Natural killer cell (primary cell): ENCODE measurements around the gene GREM2. TPM values are rescaled to one million over a fixed set of nuclear protein-coding genes. Genes with fewer than 3 reads are reported as not detected.

Experiments
- ATAC-seq, 3 donors: fragments of 150-1000 bp in 2 of 3; fragments of 200-7000 bp in 1 of 3; cut with Tn5 transposase; 1 replicate in 1 of 3; 2 replicates in 2 of 3; pipeline ENCODE4 v1.10.0; 2021; ENCODE audit warnings: mild to moderate bottlenecking in 2 of 3, moderate library complexity in 2 of 3
- DNase-seq, 2 donors: peaks; one replicate each; pipeline versions ENCODE4 v3.0.0 to v3.0.0-alpha.2; 2013 to 2021; ENCODE audit warnings: mixed read lengths in 1 of 2
- H3K27ac ChIP-seq: one replicate; pipeline ENCODE4 v1.5.1; 2013; ENCODE audit warnings: mild to moderate bottlenecking, low read length
- H3K27me3 ChIP-seq: one replicate; pipeline ENCODE4 v1.6.1; 2013; ENCODE audit warnings: low read length; ENCODE audit not compliant: control insufficient read depth, insufficient read depth
- H3K36me3 ChIP-seq: one replicate; pipeline ENCODE4 v1.6.1; 2013; ENCODE audit warnings: low read length; ENCODE audit not compliant: control insufficient read depth, insufficient read depth
- H3K4me1 ChIP-seq: one replicate; pipeline ENCODE4 v1.6.1; 2013; ENCODE audit warnings: low read length; ENCODE audit not compliant: control insufficient read depth, insufficient read depth
- H3K4me3 ChIP-seq: one replicate; pipeline ENCODE4 v1.5.1; 2013; ENCODE audit warnings: low read length
- H3K9me3 ChIP-seq: one replicate; pipeline ENCODE4 v1.6.1; 2013; ENCODE audit warnings: low read length; ENCODE audit not compliant: control insufficient read depth, insufficient read depth
- H3K27ac Mint-ChIP-seq, 2 donors: one replicate each; pipeline ENCODE4 v1.8.0; 2022; ENCODE audit warnings: mild to moderate bottlenecking in 2 of 2, mixed read lengths in 2 of 2, moderate library complexity in 1 of 2
- H3K27me3 Mint-ChIP-seq, 2 donors: one replicate each; pipeline ENCODE4 v1.8.0; 2022; ENCODE audit warnings: low read depth in 2 of 2, mixed read lengths in 2 of 2
- H3K36me3 Mint-ChIP-seq: one replicate; pipeline ENCODE4 v1.8.0; 2022; ENCODE audit warnings: mixed read lengths
- H3K4me1 Mint-ChIP-seq, 2 donors: one replicate each; pipeline ENCODE4 v1.8.0; 2022; ENCODE audit warnings: mixed read lengths in 2 of 2
- H3K4me3 Mint-ChIP-seq: one replicate; pipeline ENCODE4 v1.8.0; 2022; ENCODE audit warnings: mild to moderate bottlenecking, moderate library complexity, mixed read lengths
- H3K9me3 Mint-ChIP-seq, 2 donors: one replicate each; pipeline ENCODE4 v1.8.0; 2022; ENCODE audit warnings: mixed read lengths in 2 of 2
- WGBS: methylation state at CpG from one replicate; pipeline ENCODE4 v1.1.7; 2013; ENCODE audit warnings: missing lambda C conversion rate; ENCODE audit not compliant: insufficient coverage; 5-methylcytosine and 5-hydroxymethylcytosine counted together
- intact Hi-C: fragments of 100-400 bp; cut with micrococcal nuclease; formaldehyde crosslinking; loops from one replicate; pipeline ENCODE4 v1.14.2; 2022
- total RNA-seq, 4 donors: library from RNA; stranded (reverse); fragments of 120-200 nt in 1 of 4; gene quantifications; one replicate each; pipeline versions ENCODE4 v1.2.3 to v1.2.4, GENCODE V29; 2013 to 2022
- TF ChIP-seq, protein P1 (sequence below): fragments of 200-600 bp; IDR thresholded peaks from one replicate; pipeline ENCODE4 v1.8.0; 2022; ENCODE audit warnings: antibody characterized with exemption

Gene GREM2
- total RNA-seq, 3 donors from 2014 or later (not counting 1 experiment from before 2014, with no cell fraction given): 0.08 to 0.34 TPM; not detected in 1

- Histone ChIP-seq H3K4me3 (no peak overlapping the region), H3K36me3 (no peaks in the 10 kb centered on the region), H3K27me3 (peaks cover 2% of the 10 kb centered on the region), H3K9me3 (no peaks in the 10 kb centered on the region), H3K4me1 (peaks cover 5% of the 10 kb centered on the region), H3K27ac (no peak overlapping the region)
- H3K4me3 Mint-ChIP-seq: no peak overlapping the region
- no peaks in the 10 kb centered on the region for H3K9me3 Mint-ChIP-seq
- DNase-seq: no peak
- TF ChIP-seq, protein P1, sequence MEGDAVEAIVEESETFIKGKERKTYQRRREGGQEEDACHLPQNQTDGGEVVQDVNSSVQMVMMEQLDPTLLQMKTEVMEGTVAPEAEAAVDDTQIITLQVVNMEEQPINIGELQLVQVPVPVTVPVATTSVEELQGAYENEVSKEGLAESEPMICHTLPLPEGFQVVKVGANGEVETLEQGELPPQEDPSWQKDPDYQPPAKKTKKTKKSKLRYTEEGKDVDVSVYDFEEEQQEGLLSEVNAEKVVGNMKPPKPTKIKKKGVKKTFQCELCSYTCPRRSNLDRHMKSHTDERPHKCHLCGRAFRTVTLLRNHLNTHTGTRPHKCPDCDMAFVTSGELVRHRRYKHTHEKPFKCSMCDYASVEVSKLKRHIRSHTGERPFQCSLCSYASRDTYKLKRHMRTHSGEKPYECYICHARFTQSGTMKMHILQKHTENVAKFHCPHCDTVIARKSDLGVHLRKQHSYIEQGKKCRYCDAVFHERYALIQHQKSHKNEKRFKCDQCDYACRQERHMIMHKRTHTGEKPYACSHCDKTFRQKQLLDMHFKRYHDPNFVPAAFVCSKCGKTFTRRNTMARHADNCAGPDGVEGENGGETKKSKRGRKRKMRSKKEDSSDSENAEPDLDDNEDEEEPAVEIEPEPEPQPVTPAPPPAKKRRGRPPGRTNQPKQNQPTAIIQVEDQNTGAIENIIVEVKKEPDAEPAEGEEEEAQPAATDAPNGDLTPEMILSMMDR: no peak
- no peaks in the 10 kb centered on the region for H3K36me3 Mint-ChIP-seq
- 82% methylated on average over 7 of the region's 7 CpGs for WGBS
- peaks cover 14 to 16% of the 10 kb centered on the region in 2 donors for H3K4me1 Mint-ChIP-seq
- no peak for ATAC-seq
- H3K27ac Mint-ChIP-seq: no peak overlapping the region
- H3K27me3 Mint-ChIP-seq: peaks cover 8 to 34% of the 10 kb centered on the region in 2 donors
- intact Hi-C loops: no loop called here
Measured at GRCh38 chr1:240462766-240463395, 149.1 kb downstream of the GREM2 start.

DNA sequence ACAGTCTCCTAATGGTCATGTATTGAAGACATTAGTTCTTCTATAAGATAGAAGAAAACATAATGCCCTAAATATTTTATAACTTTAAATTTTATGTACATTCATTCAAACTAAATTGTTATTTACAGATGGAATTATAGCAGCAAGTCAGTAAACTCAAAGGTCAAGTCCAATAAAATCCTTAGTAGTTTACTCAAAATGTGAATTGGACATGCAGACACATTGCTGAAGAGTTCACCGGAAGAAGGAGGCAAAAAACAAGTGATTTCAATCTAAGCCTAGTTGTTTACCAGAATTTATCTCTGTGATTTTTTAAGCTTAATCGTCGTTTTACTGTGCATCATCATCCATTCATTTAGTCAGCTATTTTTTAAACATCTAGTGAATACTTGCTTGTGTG lies 149.7 kb downstream of the GREM2 start:
- no peaks in the 10 kb centered on the region for H3K36me3 ChIP-seq
- Mint-ChIP-seq H3K9me3 (no peaks in the 10 kb centered on the region), H3K4me3 (no peak overlapping the region), H3K27ac (no peak overlapping the region), H3K4me1 (peaks cover 13 to 14% of the 10 kb centered on the region in 2 donors), H3K27me3 (peaks cover 10 to 34% of the 10 kb centered on the region in 2 donors), H3K36me3 (no peaks in the 10 kb centered on the region)
- H3K27ac ChIP-seq: no peak overlapping the region
- ATAC-seq (no peak), DNase-seq (no peak)
- no peak overlapping the region for H3K4me3 ChIP-seq
- WGBS: 93% methylated on average over 1 of the region's 3 CpGs
- TF ChIP-seq, protein P1: no peak
- H3K4me1 ChIP-seq: peaks cover 5% of the 10 kb centered on the region
- peaks cover 2% of the 10 kb centered on the region for H3K27me3 ChIP-seq
- intact Hi-C loops: no loop called here
- H3K9me3 ChIP-seq: no peaks in the 10 kb centered on the region

DNA sequence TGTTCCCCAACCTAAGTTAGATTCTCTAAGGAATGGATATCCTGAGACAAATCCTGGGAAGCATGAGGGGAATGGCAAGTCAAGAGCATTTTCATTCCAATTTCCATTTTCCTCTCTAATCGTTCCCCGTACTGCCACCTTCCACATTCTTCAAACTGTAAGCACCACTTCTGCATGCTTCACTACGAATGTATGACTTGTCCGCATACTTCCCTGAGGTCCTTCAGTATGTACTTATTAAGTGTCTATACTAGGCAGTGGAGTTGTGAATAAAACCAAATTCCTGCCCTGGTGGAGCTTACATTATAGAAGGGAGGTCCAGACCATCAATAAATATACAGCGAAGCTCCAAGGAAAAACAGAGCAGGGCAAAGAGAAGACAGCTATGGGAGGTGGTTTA lies 154.8 kb downstream of the GREM2 start:
- Mint-ChIP-seq H3K36me3 (no peaks in the 10 kb centered on the region), H3K9me3 (no peaks in the 10 kb centered on the region), H3K27ac (no peak overlapping the region), H3K4me1 (no peaks in the 10 kb centered on the region), H3K27me3 (peaks cover 12 to 22% of the 10 kb centered on the region in 2 donors), H3K4me3 (no peak overlapping the region)
- Histone ChIP-seq H3K36me3 (no peaks in the 10 kb centered on the region), H3K4me3 (no peak overlapping the region), H3K4me1 (no peaks in the 10 kb centered on the region), H3K9me3 (no peaks in the 10 kb centered on the region), H3K27me3 (no peaks in the 10 kb centered on the region), H3K27ac (no peak overlapping the region)
- WGBS: 87% methylated on average over 5 of the region's 5 CpGs
- intact Hi-C loops: no loop called here
- DNase-seq (no peak), ATAC-seq (no peak)
- TF ChIP-seq, protein P1: no peak
